Right hindlimb (tissue), 1 donor: ENCODE results near the gene MEIS3.

Experiments
- DNase-seq: peaks from one replicate; pipeline ENCODE4 v3.0.0-alpha.2; 2018

The MEIS3 gene

GRCh38 chr19:47435196-47435595 is 15.9 kb upstream of the MEIS3 start:
- DNase-seq, result no peak

- no peak for DNase-seq
These were observed 14.8 kb upstream of the MEIS3 start for GRCh38 chr19:47434088-47434487.

GRCh38 chr19:47433121-47433520 is 13.8 kb upstream of the MEIS3 start:
- no peak for DNase-seq

- no peak for DNase-seq
These were observed 13.2 kb upstream of the MEIS3 start for GRCh38 chr19:47432499-47432898.

GRCh38 chr19:47432091-47432490 is 12.8 kb upstream of the MEIS3 start:
- DNase-seq, result no peak

- DNase-seq, result peak; percentile 44
These were observed 10.9 kb upstream of the MEIS3 start for GRCh38 chr19:47430041-47430802.

- DNase-seq, result no peak
These were observed 9.9 kb upstream of the MEIS3 start for GRCh38 chr19:47429140-47429793.

- peak; percentile 81 for DNase-seq
These were observed 9.0 kb upstream of the MEIS3 start for GRCh38 chr19:47428177-47428894.

- DNase-seq, result peak; percentile 63
These were observed 8.2 kb upstream of the MEIS3 start for GRCh38 chr19:47427241-47428176.

- no peak for DNase-seq
These were observed 4.0 kb upstream of the MEIS3 start for GRCh38 chr19:47423203-47423882.

GRCh38 chr19:47422417-47423163 is 3.3 kb upstream of the MEIS3 start:
- DNase-seq, result no peak

- DNase-seq, result no peak
These were observed 2.6 kb upstream of the MEIS3 start for GRCh38 chr19:47421844-47422395.

- DNase-seq, result no peak
These were observed 2.0 kb upstream of the MEIS3 start for GRCh38 chr19:47421244-47421786.

- no peak for DNase-seq
These were observed 462 bp upstream of the MEIS3 start for GRCh38 chr19:47419789-47420188.

GRCh38 chr19:47418692-47419029 is 666 bp downstream of the MEIS3 start:
- DNase-seq, result no peak

- DNase-seq, result no peak
These were observed 1.3 kb downstream of the MEIS3 start for GRCh38 chr19:47417746-47418691.

- DNase-seq, result no peak
These were observed 2.1 kb downstream of the MEIS3 start for GRCh38 chr19:47417107-47417745.

GRCh38 chr19:47416643-47416985 is 2.7 kb downstream of the MEIS3 start:
- no peak for DNase-seq

GRCh38 chr19:47415953-47416642 is 3.2 kb downstream of the MEIS3 start:
- no peak for DNase-seq
